Endothelial cell of umbilical vein (primary cell): ENCODE data around the gene ZDHHC20. TPM values are rescaled to one million over a fixed set of nuclear protein-coding genes. Genes with fewer than 3 reads are reported as not detected.

Source experiments
- BruUV-seq: library from RNA; stranded (reverse); fragments of 400-500 nt; replicated peaks from 2 replicates; lab custom pipeline; 2021; lab: Mats Ljungman, UMichigan
- CTCF ChIA-PET: fragments of 300-600, 350-600 bp; sonication (Branson Sonifier 250); formaldehyde crosslinking; loops from one replicate; lab custom pipeline; 2021; ENCODE audit warnings: antibody characterized with exemption, inconsistent platforms; lab: Charles Lee
- POLR2A ChIA-PET: fragments of 300-600, 350-600 bp; sonication (Branson Sonifier 250); formaldehyde crosslinking; loops from one replicate; lab custom pipeline; 2021; ENCODE audit warnings: antibody characterized with exemption, inconsistent platforms; lab: Charles Lee
- DNase-seq: peaks from one replicate; pipeline ENCODE4 v3.0.0-alpha.2; 2011; ENCODE audit warnings: low read depth, low spot score
- FAIRE-seq: peaks from 2 replicates; lab custom pipeline; 2011; peaks lifted over from hg19 to GRCh38; lab: Jason Lieb, UNC
- H2AFZ ChIP-seq: 2 replicates; pipeline ENCODE4 v1.6.0; 2012; ENCODE audit warnings: low read depth, low read length, control low read depth, inconsistent platforms
- H3K27ac ChIP-seq: 2 replicates; pipeline ENCODE4 v1.5.1; 2011; ENCODE audit warnings: low read depth, mild to moderate bottlenecking, control low read depth, low read length, moderate library complexity; ENCODE audit not compliant: insufficient read depth
- H3K27me3 ChIP-seq, 2 experiments: 2 replicates each; pipeline versions ENCODE4 v1.6.0 to v1.6.1; 2011; ENCODE audit warnings: low read length in 2 of 2, mixed read lengths in 1 of 2; ENCODE audit not compliant: control insufficient read depth in 2 of 2, insufficient read depth in 2 of 2
- H3K36me3 ChIP-seq, 2 experiments: 2 replicates in 1 of 2; 3 replicates in 1 of 2; pipeline ENCODE4 v1.5.1; 2011; ENCODE audit warnings: low read length in 2 of 2, mild to moderate bottlenecking in 1 of 2, moderate library complexity in 1 of 2; ENCODE audit not compliant: control insufficient read depth in 2 of 2, insufficient read depth in 2 of 2; ENCODE audit errors: extremely low read depth in 1 of 2
- H3K4me1 ChIP-seq: 3 replicates; pipeline ENCODE4 v1.5.1; 2011; ENCODE audit warnings: mild to moderate bottlenecking, low read length; ENCODE audit not compliant: control insufficient read depth, insufficient read depth; ENCODE audit errors: extremely low read depth
- H3K4me2 ChIP-seq: 2 replicates; pipeline ENCODE4 v1.6.1; 2011; ENCODE audit warnings: low read length, control low read depth, mixed read lengths; ENCODE audit not compliant: insufficient read depth
- H3K4me3 ChIP-seq, 3 experiments: fragments of 200-600 bp in 1 of 3; sonication (generic), shearing (Covaris generic) in 1 of 3; replicated peaks in 1 of 3; 2 replicates each; pipeline ENCODE4 v1.5.1; 2011 to 2016; ENCODE audit warnings: control low read depth in 3 of 3, low read length in 3 of 3, mild to moderate bottlenecking in 2 of 3, inconsistent platforms in 1 of 3, low read depth in 1 of 3, moderate library complexity in 1 of 3; ENCODE audit not compliant: insufficient read depth in 1 of 3
- H3K79me2 ChIP-seq: 2 replicates; pipeline ENCODE4 v1.6.0; 2012; ENCODE audit warnings: low read length, inconsistent platforms; ENCODE audit not compliant: control insufficient read depth, insufficient read depth
- H3K9ac ChIP-seq: replicated peaks from 2 replicates; pipeline ENCODE3; 2011; ENCODE audit warnings: low read length, control low read depth; ENCODE audit not compliant: insufficient read depth; ENCODE audit errors: extremely low read depth
- H3K9me1 ChIP-seq: replicated peaks from 3 replicates; pipeline ENCODE4 v1.6.0; 2011; ENCODE audit warnings: mild to moderate bottlenecking, low read length; ENCODE audit not compliant: control insufficient read depth, insufficient read depth; ENCODE audit errors: extremely low read depth
- H3K9me3 ChIP-seq: replicated peaks from 2 replicates; pipeline ENCODE4 v1.5.1; 2012; ENCODE audit warnings: low read length, inconsistent platforms; ENCODE audit not compliant: control insufficient read depth, insufficient read depth
- H4K20me1 ChIP-seq: replicated peaks from 2 replicates; pipeline ENCODE3; 2011; ENCODE audit warnings: mild to moderate bottlenecking, low read length; ENCODE audit not compliant: control insufficient read depth, insufficient read depth; ENCODE audit errors: extremely low read depth
- FOS ChIP-seq: IDR thresholded peaks from 2 replicates; pipeline ENCODE4 v1.6.1; 2011; ENCODE audit warnings: mild to moderate bottlenecking, low read length, moderate library complexity, borderline replicate concordance; ENCODE audit not compliant: insufficient read depth
- GATA2 ChIP-seq: IDR thresholded peaks from 2 replicates; pipeline ENCODE4 v1.7.0; 2011; ENCODE audit warnings: low read depth, mild to moderate bottlenecking, moderate library complexity, mixed read lengths, low read length; ENCODE audit not compliant: insufficient read length, insufficient read depth
- JUN ChIP-seq: IDR thresholded peaks from 2 replicates; pipeline ENCODE4 v1.6.1; 2011; ENCODE audit warnings: borderline replicate concordance, low read depth; ENCODE audit not compliant: insufficient read length, insufficient read depth
- MYC ChIP-seq: IDR thresholded peaks from one replicate; pipeline ENCODE4 v1.6.1; 2011; ENCODE audit warnings: mild to moderate bottlenecking, low read depth, low read length
- POLR2A ChIP-seq: IDR thresholded peaks from 2 replicates; pipeline ENCODE4 v1.6.1; 2012; ENCODE audit warnings: low read depth, mild to moderate bottlenecking, control low read depth, low read length
- POLR2AphosphoS5 ChIP-seq: IDR thresholded peaks from 2 replicates; pipeline ENCODE4 v1.6.1; 2012; ENCODE audit warnings: low read depth, mild to moderate bottlenecking, control low read depth, low read length, moderate library complexity; ENCODE audit not compliant: insufficient read depth
- dilution Hi-C: fragments of 300-500 bp; cut with MboI; formaldehyde crosslinking; loops from one replicate; pipeline ENCODE4 v1.15.0; 2019; ENCODE audit warnings: low sequenced_read_pairs; ENCODE audit not compliant: extremely low pct_ligation_motif_present
- intact Hi-C: fragments of 100-400 bp; cut with micrococcal nuclease; formaldehyde crosslinking; loops from one replicate; pipeline ENCODE4 v1.10.0; 2022
- polyA plus RNA-seq, 4 experiments: library from polyadenylated mRNA; depleted of rRNA in 3 of 4; stranded (reverse) in 3 of 4; unstranded in 1 of 4; fragments of >200 nt; gene quantifications; 2 replicates each; pipeline versions ENCODE4 v1.2.1 to v1.2.3, GENCODE V29; 2011 to 2012; ENCODE audit warnings: missing spikeins in 1 of 4
- total RNA-seq: library from RNA; stranded (reverse); gene quantifications from 2 replicates; pipeline ENCODE4 v1.2.3, GENCODE V29; 2021
- TF ChIP-seq, protein P1 (sequence below), 2 donors: IDR thresholded peaks; 1 replicate in 1 of 2; 2 replicates in 1 of 2; pipeline ENCODE4 v1.5.1; 2011; ENCODE audit warnings: low read length in 2 of 2, mild to moderate bottlenecking in 2 of 2, moderate library complexity in 2 of 2, control low read depth in 1 of 2, inconsistent platforms in 1 of 2, low read depth in 1 of 2; ENCODE audit not compliant: insufficient read depth in 1 of 2; ENCODE audit errors: extremely low read depth in 1 of 2
- TF ChIP-seq, protein P2 (sequence below): IDR thresholded peaks from 2 replicates; pipeline ENCODE4 v1.6.1; 2011; ENCODE audit not compliant: insufficient read depth, insufficient read length

The ZDHHC20 gene
- total and polyA plus RNA-seq, 2 donors (not counting 3 experiments of a cell fraction or from before 2014, with no cell fraction given), result 22.1 to 59.4 TPM

DNA sequence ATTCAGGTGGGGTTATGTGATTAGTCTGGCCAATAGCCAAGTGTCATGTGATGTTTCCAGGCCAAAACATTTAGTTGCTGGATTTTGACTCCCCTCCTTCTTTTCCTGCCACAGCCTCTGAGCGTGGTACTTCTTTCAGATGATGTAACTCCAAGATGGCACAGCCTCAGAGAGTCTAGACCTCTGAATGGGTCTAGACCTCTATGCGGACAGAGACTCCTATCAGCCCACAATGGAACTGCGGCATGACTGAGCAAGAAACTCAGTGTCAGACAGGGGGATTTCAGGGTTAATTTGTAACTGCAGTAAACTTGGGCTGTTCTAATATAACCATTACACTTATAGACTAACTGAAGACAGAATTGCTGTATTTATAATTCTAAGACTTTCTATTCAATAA, 42.6 kb upstream of the ZDHHC20 start:
- Histone ChIP-seq H3K9ac (no peak overlapping the region), H3K4me1 (no peaks in the 10 kb centered on the region), H4K20me1 (no peaks in the 10 kb centered on the region), H3K27ac (no peak overlapping the region), H3K4me2 (no peak overlapping the region), H3K4me3 (no peak overlapping the region), H3K27me3 (no peaks in the 10 kb centered on the region), H2AFZ (no peak overlapping the region), H3K9me3 (no peaks in the 10 kb centered on the region), H3K36me3 (no peaks in the 10 kb centered on the region), H3K79me2 (no peaks in the 10 kb centered on the region), H3K9me1 (no peaks in the 10 kb centered on the region)
- ChIA-PET POLR2A (no interaction called here), CTCF (interaction anchor here (0.9 kb wide), 1 partner anchor 136 kb away, joined by 4 read pairs; no protein-coding TSS in a partner anchor)
- BruUV-seq, result no TSS peak
- intact Hi-C loops, result no loop called here
- dilution Hi-C loops, result no loop called here
- FAIRE-seq (no peak), DNase-seq (no peak)
- TF ChIP-seq MYC (no peak), POLR2A (no peak), FOS (no peak), GATA2 (no peak), POLR2AphosphoS5 (no peak), JUN (no peak)
- TF ChIP-seq, protein P1, sequence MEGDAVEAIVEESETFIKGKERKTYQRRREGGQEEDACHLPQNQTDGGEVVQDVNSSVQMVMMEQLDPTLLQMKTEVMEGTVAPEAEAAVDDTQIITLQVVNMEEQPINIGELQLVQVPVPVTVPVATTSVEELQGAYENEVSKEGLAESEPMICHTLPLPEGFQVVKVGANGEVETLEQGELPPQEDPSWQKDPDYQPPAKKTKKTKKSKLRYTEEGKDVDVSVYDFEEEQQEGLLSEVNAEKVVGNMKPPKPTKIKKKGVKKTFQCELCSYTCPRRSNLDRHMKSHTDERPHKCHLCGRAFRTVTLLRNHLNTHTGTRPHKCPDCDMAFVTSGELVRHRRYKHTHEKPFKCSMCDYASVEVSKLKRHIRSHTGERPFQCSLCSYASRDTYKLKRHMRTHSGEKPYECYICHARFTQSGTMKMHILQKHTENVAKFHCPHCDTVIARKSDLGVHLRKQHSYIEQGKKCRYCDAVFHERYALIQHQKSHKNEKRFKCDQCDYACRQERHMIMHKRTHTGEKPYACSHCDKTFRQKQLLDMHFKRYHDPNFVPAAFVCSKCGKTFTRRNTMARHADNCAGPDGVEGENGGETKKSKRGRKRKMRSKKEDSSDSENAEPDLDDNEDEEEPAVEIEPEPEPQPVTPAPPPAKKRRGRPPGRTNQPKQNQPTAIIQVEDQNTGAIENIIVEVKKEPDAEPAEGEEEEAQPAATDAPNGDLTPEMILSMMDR (IDR thresholded peaks at IDR 0.05; ENCODE audit: extremely low read depth in 1 of 2, insufficient read depth in 1 of 2, low read depth in 1 of 2, low read length in 2 of 2), result no peak
- TF ChIP-seq, protein P2, sequence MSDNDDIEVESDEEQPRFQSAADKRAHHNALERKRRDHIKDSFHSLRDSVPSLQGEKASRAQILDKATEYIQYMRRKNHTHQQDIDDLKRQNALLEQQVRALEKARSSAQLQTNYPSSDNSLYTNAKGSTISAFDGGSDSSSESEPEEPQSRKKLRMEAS, result no peak
